ENCODE data around the gene BIRC7.

Gene BIRC7

GRCh38 chr20:63253438-63254231, 17.9 kb downstream of the BIRC7 start:
- no peak for TF ChIP-seq CTCF (IDR thresholded peaks at IDR 0.05; ENCODE audit: low read depth, low read length, missing control alignments)
- H3K4me3 ChIP-seq (ENCODE audit: low read depth, low read length) = no peak overlapping the region
- no peak for DNase-seq (ENCODE audit: low read depth)

- H3K4me3 ChIP-seq (ENCODE audit: low read depth, low read length) = no peak within 1 kb of the TSS
- DNase-seq (ENCODE audit: low read depth) = no peak
- no peak for TF ChIP-seq CTCF (IDR thresholded peaks at IDR 0.05; ENCODE audit: low read depth, low read length, missing control alignments)
These were observed 18.5 kb downstream of the BIRC7 start, which contains the start of gene NKAIN4 for GRCh38 chr20:63254232-63254605. Gene NKAIN4, minus strand, starts transcription at chr20:63254463. Its CDS starts 13 bp downstream, at chr20:63254450.

GRCh38 chr20:63254606-63255384, 19.1 kb downstream of the BIRC7 start:
- no peak for DNase-seq (ENCODE audit: low read depth)

GRCh38 chr20:63255931-63256704, 20.4 kb downstream of the BIRC7 start:
- no peak overlapping the region for H3K4me3 ChIP-seq (ENCODE audit: low read depth, low read length)
- no peak for TF ChIP-seq CTCF (IDR thresholded peaks at IDR 0.05; ENCODE audit: low read depth, low read length, missing control alignments)
- DNase-seq (ENCODE audit: low read depth) = no peak

More at GRCh38 chr20:63254606-63255384, 19.1 kb downstream of the BIRC7 start:
- TF ChIP-seq CTCF (IDR thresholded peaks at IDR 0.05; ENCODE audit: low read depth, low read length, missing control alignments) = no peak
- no peak overlapping the region for H3K4me3 ChIP-seq (ENCODE audit: low read depth, low read length)

- no peak overlapping the region for H3K4me3 ChIP-seq (ENCODE audit: low read depth, low read length)
- TF ChIP-seq CTCF (IDR thresholded peaks at IDR 0.05; ENCODE audit: low read depth, low read length, missing control alignments) = no peak
These were observed 21.2 kb downstream of the BIRC7 start for GRCh38 chr20:63256954-63257353.

GRCh38 chr20:63257629-63258028, 21.9 kb downstream of the BIRC7 start:
- no peak for TF ChIP-seq CTCF (IDR thresholded peaks at IDR 0.05; ENCODE audit: low read depth, low read length, missing control alignments)
- H3K4me3 ChIP-seq (ENCODE audit: low read depth, low read length) = no peak overlapping the region
- DNase-seq (ENCODE audit: low read depth) = no peak

More at GRCh38 chr20:63256954-63257353, 21.2 kb downstream of the BIRC7 start:
- no peak for DNase-seq (ENCODE audit: low read depth)
